Uterus (tissue), 4 donors: Measurements from ENCODE around the gene SMC1A. TPM values are rescaled to one million over a fixed set of nuclear protein-coding genes. Genes with fewer than 3 reads are reported as not detected.

Experiments used
- DNase-seq, 2 donors: peaks; one replicate each; pipeline ENCODE4 v3.0.0-alpha.2; 2019 to 2020
- H3K27ac ChIP-seq, 2 donors: fragments of 200-600 bp; sonication (generic); 1 replicate in 1 of 2; 2 replicates in 1 of 2; pipeline ENCODE4 v1.5.1; 2016 to 2018
- H3K27me3 ChIP-seq, 2 donors: fragments of 200-600 bp; sonication (generic); one replicate each; pipeline ENCODE4 v1.5.1; 2018 to 2019; ENCODE audit warnings: control low read depth in 1 of 2
- H3K36me3 ChIP-seq, 2 donors: fragments of 200-600 bp; sonication (generic); one replicate each; pipeline ENCODE4 v1.5.1; 2019; ENCODE audit warnings: control low read depth in 1 of 2
- H3K4me1 ChIP-seq, 2 donors: fragments of 200-600 bp; sonication (generic); one replicate each; pipeline ENCODE4 v1.5.1; 2018 to 2019; ENCODE audit warnings: control low read depth in 1 of 2
- H3K4me3 ChIP-seq, 2 donors: fragments of 200-600 bp; sonication (generic); 1 replicate in 1 of 2; 2 replicates in 1 of 2; pipeline ENCODE4 v1.5.1; 2018 to 2019; ENCODE audit warnings: mild to moderate bottlenecking in 1 of 2
- H3K9me3 ChIP-seq, 2 donors: fragments of 200-600 bp; sonication (generic); one replicate each; pipeline ENCODE4 v1.5.1; 2019; ENCODE audit warnings: control low read depth in 1 of 2
- CTCF ChIP-seq, 4 experiments: fragments of 200-600 bp in 2 of 4; fragments of 450-650 bp in 2 of 4; sonication (generic) in 2 of 4; IDR thresholded peaks; one replicate each; pipeline ENCODE4 v1.5.1; 2016 to 2019; ENCODE audit warnings: antibody characterized with exemption in 4 of 4, mild to moderate bottlenecking in 2 of 4, moderate library complexity in 1 of 4
- POLR2A ChIP-seq, 2 donors: fragments of 450-650 bp; IDR thresholded peaks; one replicate each; pipeline ENCODE4 v1.6.1; 2016; ENCODE audit warnings: antibody characterized with exemption in 2 of 2, mild to moderate bottlenecking in 1 of 2, moderate library complexity in 1 of 2
- intact Hi-C: fragments of 100-400 bp; cut with DNase I; formaldehyde crosslinking; loops from one replicate; pipeline ENCODE4 v1.15.1; 2023; ENCODE audit warnings: low total_unique reads
- microRNA-seq: library from miRNA; unstranded; fragments of <30 nt; microRNA quantifications from one replicate; pipeline ENCODE4, GENCODE V29; 2016; ENCODE audit warnings: borderline microRNAs expressed, borderline replicate concordance
- small RNA-seq: library from RNA; depleted of rRNA; stranded (forward); fragments of <200 nt; gene quantifications from one replicate; pipeline ENCODE3, GENCODE V24; 2016
- total RNA-seq, 4 donors: library from RNA; depleted of rRNA in 3 of 4; stranded (reverse); fragments of >200 nt in 3 of 4; gene quantifications; one replicate each; pipeline versions ENCODE4 v1.1.0 to v1.2.4, GENCODE V29; 2014 to 2023
- donor health status: DM: yes; HTN: yes; CAD: no.

SMC1A gene
- total RNA-seq, 4 donors from 2014 or later = 34.8 to 85.5 (median 40.8) TPM

GRCh38 chrX:53333853-53334252 is 88.6 kb downstream of the SMC1A start:
- Histone ChIP-seq H3K36me3 (no peaks in the 10 kb centered on the region), H3K4me3 (no peak overlapping the region), H3K4me1 (no peaks in the 10 kb centered on the region), H3K27ac (no peak overlapping the region), H3K9me3 (no peaks in the 10 kb centered on the region), H3K27me3 (peaks cover 0 to 4% of the 10 kb centered on the region in 2 donors)
- intact Hi-C loops = no loop called here
- no peak for TF ChIP-seq POLR2A (IDR thresholded peaks at IDR 0.05)
- no peak for TF ChIP-seq CTCF (IDR thresholded peaks at IDR 0.05)
- DNase-seq = no peak

- no peak overlapping the region for H3K27ac ChIP-seq
- intact Hi-C loops = no loop called here
- H3K9me3 ChIP-seq = no peaks in the 10 kb centered on the region
- TF ChIP-seq POLR2A (IDR thresholded peaks at IDR 0.05) (no peak), CTCF (IDR thresholded peaks at IDR 0.05) (no peak)
- H3K27me3 ChIP-seq = peaks cover 0 to 1% of the 10 kb centered on the region in 2 donors
- no peaks in the 10 kb centered on the region for H3K4me1 ChIP-seq
- no peak for DNase-seq
- no peaks in the 10 kb centered on the region for H3K36me3 ChIP-seq
- no peak overlapping the region for H3K4me3 ChIP-seq
Measured at GRCh38 chrX:53332204-53332603, 90.2 kb downstream of the SMC1A start.

GRCh38 chrX:53330331-53330730 is 92.1 kb downstream of the SMC1A start:
- no peaks in the 10 kb centered on the region for H3K36me3 ChIP-seq
- no peak for TF ChIP-seq POLR2A (IDR thresholded peaks at IDR 0.05)
- DNase-seq = no peak
- no peaks in the 10 kb centered on the region for H3K4me1 ChIP-seq
- no peaks in the 10 kb centered on the region for H3K27me3 ChIP-seq
- no peaks in the 10 kb centered on the region for H3K9me3 ChIP-seq
- no peak overlapping the region for H3K4me3 ChIP-seq
- intact Hi-C loops = no loop called here
- no peak overlapping the region for H3K27ac ChIP-seq

GRCh38 chrX:53324803-53325202 is 97.7 kb downstream of the SMC1A start:
- Histone ChIP-seq H3K9me3 (no peaks in the 10 kb centered on the region), H3K4me1 (no peaks in the 10 kb centered on the region), H3K36me3 (no peaks in the 10 kb centered on the region), H3K27ac (no peak overlapping the region), H3K27me3 (peaks cover 0 to 5% of the 10 kb centered on the region in 2 donors), H3K4me3 (no peak overlapping the region)
- no peak for DNase-seq
- TF ChIP-seq CTCF (IDR thresholded peaks at IDR 0.05) (no peak), POLR2A (IDR thresholded peaks at IDR 0.05) (no peak)
- intact Hi-C loops = no loop called here

Small RNAs within 50 kb of the gene (microRNA-seq; reads per million reads assigned to microRNA genes)
- not detected for gene MIR6857

Small RNAs within 50 kb of the gene (small RNA-seq; reads per million reads assigned to genes)
- gene AC245102.2 = not detected
- gene MIR6857 = not detected
- not detected for gene RF00019
- gene VTRNA3-1P = not detected

Other genes with a start within 250 kb of the SMC1A start
- 100 to 1,000 TPM in 3 of 4 donors, 10 to 100 TPM in 1; 66.3 to 184 (median 127) TPM for gene KDM5C, start 197.4 kb downstream of the SMC1A start, total RNA-seq
- 10 to 100 TPM in 2 of 4 donors, 1 to 10 TPM in 2; 4.1 to 31.6 (median 8.9) TPM for gene IQSEC2, start 141.1 kb downstream of the SMC1A start, total RNA-seq
- 1 to 10 TPM in 2 of 4 donors, under 1 TPM in 1, not detected in 1; 0.77 to 3.0 (median 2.5) TPM for gene RIBC1, start 219 bp upstream of the SMC1A start, total RNA-seq
- gene HSD17B10, start 11.7 kb upstream of the SMC1A start, total RNA-seq = 10 to 100 TPM; 12.6 to 91.7 (median 63.9) TPM